Neural cell (in vitro differentiated cells): Measurements from ENCODE around the gene ANTXR2. TPM values are rescaled to one million over a fixed set of nuclear protein-coding genes. Genes with fewer than 3 reads are reported as not detected.

Source experiments
- H2AFZ ChIP-seq: fragments of 200-600, 300-800 bp; sonication (generic), shearing (Covaris generic); 2 replicates; pipeline ENCODE4 v1.6.0; 2014; ENCODE audit warnings: low read depth, mild to moderate bottlenecking, antibody characterized with exemption, low read length, moderate library complexity
- H3F3A ChIP-seq: fragments of 200-600 bp; shearing (Covaris generic); 2 replicates; pipeline ENCODE4 v1.6.1; 2016; ENCODE audit warnings: mild to moderate bottlenecking, moderate library complexity, mixed read lengths, antibody characterized with exemption, low read length; ENCODE audit not compliant: insufficient read depth, poor library complexity, severe bottlenecking
- H3K27ac ChIP-seq: fragments of 200-600, 300-800 bp; sonication (generic), shearing (Covaris generic); 2 replicates; pipeline ENCODE4 v1.5.1; 2014; ENCODE audit warnings: mild to moderate bottlenecking, low read length, moderate library complexity
- H3K27me3 ChIP-seq: fragments of 300-800, 200-600 bp; sonication (generic), shearing (Covaris generic); 2 replicates; pipeline ENCODE4 v1.6.0; 2014; ENCODE audit warnings: mild to moderate bottlenecking, low read depth, low read length, moderate library complexity; ENCODE audit not compliant: insufficient read depth
- H3K36me3 ChIP-seq: fragments of 300-800, 200-600 bp; sonication (generic), shearing (Covaris generic); 2 replicates; pipeline ENCODE4 v1.5.1; 2014; ENCODE audit warnings: mild to moderate bottlenecking, antibody characterized with exemption, low read length, moderate library complexity; ENCODE audit not compliant: insufficient read depth
- H3K4me2 ChIP-seq: fragments of 300-800, 200-600 bp; sonication (generic), shearing (Covaris generic); 2 replicates; pipeline ENCODE4 v1.6.0; 2014; ENCODE audit warnings: mild to moderate bottlenecking, low read length
- H3K4me3 ChIP-seq: fragments of 300-800, 200-600 bp; sonication (generic), shearing (Covaris generic); 2 replicates; pipeline ENCODE4 v1.5.1; 2014; ENCODE audit warnings: mild to moderate bottlenecking, low read length, moderate library complexity
- H3K79me2 ChIP-seq: fragments of 200-600 bp; shearing (Covaris generic); replicated peaks from 2 replicates; pipeline ENCODE4 v1.6.0; 2014; ENCODE audit warnings: mild to moderate bottlenecking, low read length, moderate library complexity; ENCODE audit not compliant: insufficient read depth
- H3K9ac ChIP-seq: fragments of 300-800, 200-600 bp; sonication (generic), shearing (Covaris generic); 2 replicates; pipeline ENCODE4 v1.6.1; 2016; ENCODE audit warnings: mild to moderate bottlenecking, low read length, mixed read lengths
- H3K9me2 ChIP-seq: fragments of 200-600 bp; shearing (Covaris generic); 2 replicates; pipeline ENCODE4 v1.6.1; 2016; ENCODE audit warnings: mild to moderate bottlenecking, low read length, mixed read lengths; ENCODE audit not compliant: insufficient read depth
- H3K9me3 ChIP-seq: fragments of 200-600, 300-800 bp; sonication (generic), shearing (Covaris generic); 2 replicates; pipeline ENCODE4 v1.6.1; 2016; ENCODE audit warnings: mild to moderate bottlenecking, mixed run types, low read length, moderate library complexity, mixed read lengths
- H4K20me1 ChIP-seq: fragments of 200-600 bp; shearing (Covaris generic); 2 replicates; pipeline ENCODE4 v1.6.1; 2016; ENCODE audit warnings: mild to moderate bottlenecking, mixed run types; ENCODE audit not compliant: insufficient read depth
- EP300 ChIP-seq: fragments of 450-650 bp; conservative IDR thresholded peaks from 2 replicates; pipeline ENCODE4 v1.6.1; 2014; ENCODE audit warnings: antibody characterized with exemption, mild to moderate bottlenecking, moderate library complexity; ENCODE audit not compliant: poor library complexity, severe bottlenecking
- EZH2 ChIP-seq: fragments of 200-600, 300-800 bp; shearing (Covaris generic), sonication (generic); IDR thresholded peaks from 2 replicates; pipeline ENCODE4 v1.6.1; 2014; ENCODE audit warnings: antibody characterized with exemption, low read length, borderline replicate concordance, mild to moderate bottlenecking; ENCODE audit not compliant: insufficient read depth, poor library complexity, severe bottlenecking
- MXI1 ChIP-seq: fragments of 450-650 bp; conservative IDR thresholded peaks from 2 replicates; pipeline ENCODE4 v1.6.1; 2014; ENCODE audit warnings: antibody characterized with exemption, mild to moderate bottlenecking; ENCODE audit not compliant: poor library complexity, severe bottlenecking
- POLR2AphosphoS5 ChIP-seq: IDR thresholded peaks from 2 replicates; pipeline ENCODE4 v1.6.1; 2012
- RAD21 ChIP-seq: fragments of 450-650 bp; conservative IDR thresholded peaks from 2 replicates; pipeline ENCODE4 v1.6.1; 2014; ENCODE audit warnings: antibody characterized with exemption, mild to moderate bottlenecking, moderate library complexity
- SMC3 ChIP-seq: fragments of 450-650 bp; conservative IDR thresholded peaks from 2 replicates; pipeline ENCODE4 v1.6.1; 2014; ENCODE audit warnings: antibody characterized with exemption, mild to moderate bottlenecking, moderate library complexity; ENCODE audit not compliant: poor library complexity
- TAF1 ChIP-seq: IDR thresholded peaks from 2 replicates; pipeline ENCODE4 v1.6.1; 2012; ENCODE audit warnings: low read depth
- polyA plus RNA-seq: library from polyadenylated mRNA; depleted of rRNA; stranded (reverse); fragments of >200 nt; gene quantifications from 2 replicates; pipeline ENCODE4 v1.2.3, GENCODE V29; 2014
- TF ChIP-seq, protein P1 (sequence below): fragments of 450-650 bp; IDR thresholded peaks from 2 replicates; pipeline ENCODE4 v1.5.1; 2014; ENCODE audit warnings: antibody characterized with exemption, mild to moderate bottlenecking, moderate library complexity; ENCODE audit not compliant: poor library complexity, severe bottlenecking
- TF ChIP-seq, protein P2 (sequence below): IDR thresholded peaks from 2 replicates; pipeline ENCODE4 v1.6.1; 2012; ENCODE audit warnings: borderline replicate concordance

The ANTXR2 gene
- polyA plus RNA-seq, 1 donor from 2014 or later: 31.7 TPM

DNA sequence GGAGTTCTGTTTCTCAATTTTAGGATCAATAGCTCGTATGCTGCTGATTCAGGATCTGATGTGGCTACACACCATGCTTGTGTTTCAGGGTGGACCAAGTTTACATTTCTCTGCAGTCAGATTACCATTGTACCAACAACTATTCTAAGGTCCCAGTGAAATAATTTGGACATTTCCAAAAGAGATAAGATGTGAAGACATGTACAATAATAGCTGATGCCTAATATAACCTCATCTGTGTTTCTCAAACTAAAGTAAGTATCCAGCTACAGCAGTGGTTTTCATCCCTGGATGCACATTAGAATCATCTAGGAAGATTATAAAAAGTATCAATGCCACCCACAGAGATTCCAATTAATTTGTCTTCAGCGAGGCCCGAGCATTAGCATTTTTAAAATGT is 209.7 kb downstream of the ANTXR2 start:
- Histone ChIP-seq H3K9ac (no peak overlapping the region), H3F3A (no peaks in the 10 kb centered on the region), H3K4me2 (no peak overlapping the region), H4K20me1 (no peaks in the 10 kb centered on the region), H3K9me2 (no peaks in the 10 kb centered on the region), H3K27ac (no peak overlapping the region), H2AFZ (no peak overlapping the region), H3K79me2 (no peaks in the 10 kb centered on the region), H3K4me3 (no peak overlapping the region), H3K27me3 (no peaks in the 10 kb centered on the region), H3K9me3 (no peaks in the 10 kb centered on the region), H3K36me3 (no peaks in the 10 kb centered on the region)
- TF ChIP-seq EZH2: no peak
- no peak for TF ChIP-seq POLR2AphosphoS5
- TF ChIP-seq TAF1: no peak
- TF ChIP-seq RAD21: no peak
- TF ChIP-seq, protein P1, sequence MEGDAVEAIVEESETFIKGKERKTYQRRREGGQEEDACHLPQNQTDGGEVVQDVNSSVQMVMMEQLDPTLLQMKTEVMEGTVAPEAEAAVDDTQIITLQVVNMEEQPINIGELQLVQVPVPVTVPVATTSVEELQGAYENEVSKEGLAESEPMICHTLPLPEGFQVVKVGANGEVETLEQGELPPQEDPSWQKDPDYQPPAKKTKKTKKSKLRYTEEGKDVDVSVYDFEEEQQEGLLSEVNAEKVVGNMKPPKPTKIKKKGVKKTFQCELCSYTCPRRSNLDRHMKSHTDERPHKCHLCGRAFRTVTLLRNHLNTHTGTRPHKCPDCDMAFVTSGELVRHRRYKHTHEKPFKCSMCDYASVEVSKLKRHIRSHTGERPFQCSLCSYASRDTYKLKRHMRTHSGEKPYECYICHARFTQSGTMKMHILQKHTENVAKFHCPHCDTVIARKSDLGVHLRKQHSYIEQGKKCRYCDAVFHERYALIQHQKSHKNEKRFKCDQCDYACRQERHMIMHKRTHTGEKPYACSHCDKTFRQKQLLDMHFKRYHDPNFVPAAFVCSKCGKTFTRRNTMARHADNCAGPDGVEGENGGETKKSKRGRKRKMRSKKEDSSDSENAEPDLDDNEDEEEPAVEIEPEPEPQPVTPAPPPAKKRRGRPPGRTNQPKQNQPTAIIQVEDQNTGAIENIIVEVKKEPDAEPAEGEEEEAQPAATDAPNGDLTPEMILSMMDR: no peak
- no peak for TF ChIP-seq SMC3
- TF ChIP-seq, protein P2, sequence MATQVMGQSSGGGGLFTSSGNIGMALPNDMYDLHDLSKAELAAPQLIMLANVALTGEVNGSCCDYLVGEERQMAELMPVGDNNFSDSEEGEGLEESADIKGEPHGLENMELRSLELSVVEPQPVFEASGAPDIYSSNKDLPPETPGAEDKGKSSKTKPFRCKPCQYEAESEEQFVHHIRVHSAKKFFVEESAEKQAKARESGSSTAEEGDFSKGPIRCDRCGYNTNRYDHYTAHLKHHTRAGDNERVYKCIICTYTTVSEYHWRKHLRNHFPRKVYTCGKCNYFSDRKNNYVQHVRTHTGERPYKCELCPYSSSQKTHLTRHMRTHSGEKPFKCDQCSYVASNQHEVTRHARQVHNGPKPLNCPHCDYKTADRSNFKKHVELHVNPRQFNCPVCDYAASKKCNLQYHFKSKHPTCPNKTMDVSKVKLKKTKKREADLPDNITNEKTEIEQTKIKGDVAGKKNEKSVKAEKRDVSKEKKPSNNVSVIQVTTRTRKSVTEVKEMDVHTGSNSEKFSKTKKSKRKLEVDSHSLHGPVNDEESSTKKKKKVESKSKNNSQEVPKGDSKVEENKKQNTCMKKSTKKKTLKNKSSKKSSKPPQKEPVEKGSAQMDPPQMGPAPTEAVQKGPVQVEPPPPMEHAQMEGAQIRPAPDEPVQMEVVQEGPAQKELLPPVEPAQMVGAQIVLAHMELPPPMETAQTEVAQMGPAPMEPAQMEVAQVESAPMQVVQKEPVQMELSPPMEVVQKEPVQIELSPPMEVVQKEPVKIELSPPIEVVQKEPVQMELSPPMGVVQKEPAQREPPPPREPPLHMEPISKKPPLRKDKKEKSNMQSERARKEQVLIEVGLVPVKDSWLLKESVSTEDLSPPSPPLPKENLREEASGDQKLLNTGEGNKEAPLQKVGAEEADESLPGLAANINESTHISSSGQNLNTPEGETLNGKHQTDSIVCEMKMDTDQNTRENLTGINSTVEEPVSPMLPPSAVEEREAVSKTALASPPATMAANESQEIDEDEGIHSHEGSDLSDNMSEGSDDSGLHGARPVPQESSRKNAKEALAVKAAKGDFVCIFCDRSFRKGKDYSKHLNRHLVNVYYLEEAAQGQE: no peak
- no peak for TF ChIP-seq EP300
- no peak for TF ChIP-seq MXI1

DNA sequence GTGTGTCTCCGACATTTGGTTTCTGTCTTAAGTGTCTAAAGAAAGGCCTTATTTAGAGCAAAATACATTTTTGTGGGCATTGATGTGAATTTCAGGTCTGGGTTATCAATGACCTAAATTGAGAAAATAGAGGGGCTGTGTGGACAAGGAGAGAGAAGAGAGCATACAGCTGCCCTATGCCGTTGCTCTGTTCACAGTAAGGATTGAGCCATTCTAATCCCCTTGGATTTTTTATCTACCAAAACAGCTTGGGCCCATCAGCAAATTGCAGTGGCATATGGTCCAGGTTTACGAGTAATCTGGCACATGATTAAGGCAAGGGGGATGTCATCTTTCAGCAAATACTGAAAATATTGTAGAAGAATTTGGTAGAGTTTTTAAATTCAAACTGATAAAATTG is 210.2 kb downstream of the ANTXR2 start:
- no peaks in the 10 kb centered on the region for H3K9me2 ChIP-seq
- no peaks in the 10 kb centered on the region for H3F3A ChIP-seq
- H3K4me3 ChIP-seq: no peak overlapping the region
- no peaks in the 10 kb centered on the region for H3K9me3 ChIP-seq
- no peaks in the 10 kb centered on the region for H3K27me3 ChIP-seq
- no peaks in the 10 kb centered on the region for H4K20me1 ChIP-seq
- no peak overlapping the region for H3K9ac ChIP-seq
- TF ChIP-seq, protein P2: no peak
- no peak for TF ChIP-seq POLR2AphosphoS5
- TF ChIP-seq EZH2: no peak
- no peak for TF ChIP-seq TAF1
- TF ChIP-seq RAD21: no peak
- TF ChIP-seq EP300: no peak
- TF ChIP-seq MXI1: no peak
- TF ChIP-seq, protein P1: no peak
- TF ChIP-seq SMC3: no peak
- no peaks in the 10 kb centered on the region for H3K36me3 ChIP-seq
- no peak overlapping the region for H3K4me2 ChIP-seq
- no peaks in the 10 kb centered on the region for H3K79me2 ChIP-seq
- H3K27ac ChIP-seq: no peak overlapping the region
- no peak overlapping the region for H2AFZ ChIP-seq
